ENCODE data around the gene RAB36.

DNA sequence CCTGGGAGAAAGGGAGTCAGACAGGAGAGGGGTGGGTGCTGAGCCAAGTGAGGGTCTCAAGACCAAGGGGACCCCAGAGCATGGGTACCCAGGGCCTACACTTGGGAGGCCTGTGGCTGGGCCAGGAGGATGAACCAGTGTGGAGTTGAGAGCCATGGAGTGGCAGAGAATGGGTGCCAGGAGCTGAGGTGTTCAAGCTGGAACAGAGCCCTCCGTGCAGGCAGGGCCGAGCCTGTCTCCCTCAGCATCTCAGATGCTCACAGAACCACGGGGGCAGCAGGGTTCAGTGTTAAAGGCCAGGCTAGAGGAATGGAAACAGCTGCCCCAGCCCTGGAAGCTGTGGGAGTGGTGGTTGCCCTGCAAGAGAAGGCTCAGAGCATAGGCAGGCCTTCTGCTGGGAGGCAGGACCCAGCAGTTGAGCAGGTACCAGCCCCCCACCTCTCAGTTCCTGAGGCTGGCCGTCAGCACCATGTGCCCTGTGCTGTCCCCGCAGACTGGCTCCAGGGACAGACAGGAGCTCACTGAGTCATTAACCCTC is 35.8 kb upstream of the RAB36 start:
- TF ChIP-seq, protein P1, sequence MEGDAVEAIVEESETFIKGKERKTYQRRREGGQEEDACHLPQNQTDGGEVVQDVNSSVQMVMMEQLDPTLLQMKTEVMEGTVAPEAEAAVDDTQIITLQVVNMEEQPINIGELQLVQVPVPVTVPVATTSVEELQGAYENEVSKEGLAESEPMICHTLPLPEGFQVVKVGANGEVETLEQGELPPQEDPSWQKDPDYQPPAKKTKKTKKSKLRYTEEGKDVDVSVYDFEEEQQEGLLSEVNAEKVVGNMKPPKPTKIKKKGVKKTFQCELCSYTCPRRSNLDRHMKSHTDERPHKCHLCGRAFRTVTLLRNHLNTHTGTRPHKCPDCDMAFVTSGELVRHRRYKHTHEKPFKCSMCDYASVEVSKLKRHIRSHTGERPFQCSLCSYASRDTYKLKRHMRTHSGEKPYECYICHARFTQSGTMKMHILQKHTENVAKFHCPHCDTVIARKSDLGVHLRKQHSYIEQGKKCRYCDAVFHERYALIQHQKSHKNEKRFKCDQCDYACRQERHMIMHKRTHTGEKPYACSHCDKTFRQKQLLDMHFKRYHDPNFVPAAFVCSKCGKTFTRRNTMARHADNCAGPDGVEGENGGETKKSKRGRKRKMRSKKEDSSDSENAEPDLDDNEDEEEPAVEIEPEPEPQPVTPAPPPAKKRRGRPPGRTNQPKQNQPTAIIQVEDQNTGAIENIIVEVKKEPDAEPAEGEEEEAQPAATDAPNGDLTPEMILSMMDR (optimal IDR thresholded peaks at IDR 0.05 in 1 of 3, IDR thresholded peaks at IDR 0.05 in 1 of 3, conservative IDR thresholded peaks at IDR 0.05 in 1 of 3; ENCODE audit: extremely low read depth in 1 of 3, insufficient read depth in 2 of 3, low read length in 3 of 3), result no peak
- TF ChIP-seq EZH2 (IDR thresholded peaks at IDR 0.05; ENCODE audit: low read length), result no peak

Data from keratinocyte (primary cell).